ENCODE measurements around the gene NINJ2. TPM values are rescaled to one million over a fixed set of nuclear protein-coding genes. Genes with fewer than 3 reads are reported as not detected.

NINJ2 gene
- polyA plus RNA-seq, 6 donors from 2014 or later = 9.6 to 28.9 (median 11.5) TPM

- no peak for DNase-seq
- Mint-ChIP-seq H3K27ac (peak overlapping the region in 5 of 6 donors; percentile 11 to 72 (median 44)), H3K4me3 (peak overlapping the region in 4 of 8 donors; percentile 4 to 72 (median 20)), H3K9me3 (peaks cover 0 to 3% (median 1%) of the 10 kb centered on the region in 7 donors), H3K36me3 (no peaks in the 10 kb centered on the region), H3K27me3 (peaks cover 0 to 8% (median 7%) of the 10 kb centered on the region in 3 donors), H3K4me1 (peaks cover 20 to 23% (median 20%) of the 10 kb centered on the region in 3 donors)
- peak; percentile 76 to 89 for ATAC-seq (ENCODE audit: low read depth in 2 of 2)
Measured at GRCh38 chr12:591167-592023, 71.8 kb downstream of the NINJ2 start.

DNA sequence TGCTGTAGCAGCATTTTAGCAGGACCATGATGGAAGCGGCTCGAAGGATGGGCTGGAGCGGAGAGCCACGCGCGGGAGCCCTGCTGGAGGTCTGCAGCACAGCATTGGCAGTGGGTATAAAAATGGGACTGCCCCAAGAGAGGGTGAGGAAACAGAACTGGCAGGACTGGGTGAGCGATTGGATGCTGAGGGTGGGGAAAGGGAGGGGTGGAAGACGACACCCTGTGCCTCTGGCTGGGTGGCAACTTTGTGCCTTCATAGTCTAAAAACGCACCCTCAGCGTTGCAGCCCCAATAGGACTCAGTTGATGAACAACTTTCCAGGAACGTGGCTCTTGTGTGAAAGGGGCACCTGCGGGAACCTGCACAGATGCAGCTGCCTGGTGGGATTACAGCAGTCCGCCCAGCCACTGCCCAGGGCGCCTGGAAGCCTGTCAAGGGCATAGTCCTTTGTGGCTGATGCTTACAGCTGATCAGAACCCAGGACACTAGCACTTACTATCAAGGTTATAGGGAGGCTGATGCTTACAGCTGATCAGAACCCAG, 73.0 kb downstream of the NINJ2 start:
- Mint-ChIP-seq H3K27ac (no peak overlapping the region), H3K4me3 (no peak overlapping the region), H3K9me3 (peaks cover 0 to 3% (median 1%) of the 10 kb centered on the region in 7 donors), H3K4me1 (peaks cover 20 to 23% (median 20%) of the 10 kb centered on the region in 3 donors), H3K27me3 (peaks cover 0 to 7% (median 5%) of the 10 kb centered on the region in 3 donors), H3K36me3 (no peaks in the 10 kb centered on the region)
- no peak for ATAC-seq (ENCODE audit: low read depth in 2 of 2)
- DNase-seq = no peak

DNA sequence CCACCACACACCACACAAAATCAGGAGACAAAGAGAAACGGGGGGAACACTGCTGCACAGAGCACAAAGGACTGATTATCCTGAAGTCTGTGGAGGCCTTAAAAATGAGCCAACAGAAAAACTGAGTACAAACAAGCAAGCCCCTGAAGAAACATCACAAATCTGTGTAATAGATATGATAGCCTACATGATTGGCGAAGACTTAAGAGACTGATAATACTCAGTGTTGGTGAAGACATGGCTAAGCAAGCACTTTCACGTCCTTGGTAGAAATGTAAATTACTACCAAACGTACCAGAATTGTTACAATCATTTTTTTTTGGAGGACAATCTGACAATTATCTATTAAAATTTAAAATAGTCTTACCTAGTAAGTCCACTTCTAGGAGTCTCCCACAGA, 74.6 kb downstream of the NINJ2 start:
- Mint-ChIP-seq H3K4me3 (no peak overlapping the region), H3K27ac (no peak overlapping the region), H3K4me1 (peaks cover 18 to 19% (median 19%) of the 10 kb centered on the region in 3 donors), H3K36me3 (no peaks in the 10 kb centered on the region), H3K27me3 (peaks cover 0 to 7% (median 5%) of the 10 kb centered on the region in 3 donors), H3K9me3 (peaks cover 0 to 3% (median 1%) of the 10 kb centered on the region in 7 donors)
- no peak for DNase-seq
- ATAC-seq (ENCODE audit: low read depth in 2 of 2) = no peak

DNA sequence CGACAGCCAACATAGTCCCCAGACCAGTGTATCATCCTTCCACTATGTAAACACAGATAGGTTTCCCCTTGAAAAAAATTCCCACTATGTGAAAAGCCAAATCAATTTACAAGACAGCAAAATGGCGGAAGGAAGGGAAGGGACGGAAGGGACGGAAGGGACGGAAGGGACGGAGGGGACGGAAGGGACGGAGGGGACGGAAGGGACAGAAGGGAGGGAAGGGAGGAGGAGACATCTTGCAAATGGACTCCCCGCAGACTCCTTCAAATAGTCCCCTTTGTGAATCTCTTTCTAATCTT, 75.3 kb downstream of the NINJ2 start:
- Mint-ChIP-seq H3K27ac (peak overlapping the region in 1 of 6 donors; percentile 7), H3K4me3 (no peak overlapping the region)

DNA sequence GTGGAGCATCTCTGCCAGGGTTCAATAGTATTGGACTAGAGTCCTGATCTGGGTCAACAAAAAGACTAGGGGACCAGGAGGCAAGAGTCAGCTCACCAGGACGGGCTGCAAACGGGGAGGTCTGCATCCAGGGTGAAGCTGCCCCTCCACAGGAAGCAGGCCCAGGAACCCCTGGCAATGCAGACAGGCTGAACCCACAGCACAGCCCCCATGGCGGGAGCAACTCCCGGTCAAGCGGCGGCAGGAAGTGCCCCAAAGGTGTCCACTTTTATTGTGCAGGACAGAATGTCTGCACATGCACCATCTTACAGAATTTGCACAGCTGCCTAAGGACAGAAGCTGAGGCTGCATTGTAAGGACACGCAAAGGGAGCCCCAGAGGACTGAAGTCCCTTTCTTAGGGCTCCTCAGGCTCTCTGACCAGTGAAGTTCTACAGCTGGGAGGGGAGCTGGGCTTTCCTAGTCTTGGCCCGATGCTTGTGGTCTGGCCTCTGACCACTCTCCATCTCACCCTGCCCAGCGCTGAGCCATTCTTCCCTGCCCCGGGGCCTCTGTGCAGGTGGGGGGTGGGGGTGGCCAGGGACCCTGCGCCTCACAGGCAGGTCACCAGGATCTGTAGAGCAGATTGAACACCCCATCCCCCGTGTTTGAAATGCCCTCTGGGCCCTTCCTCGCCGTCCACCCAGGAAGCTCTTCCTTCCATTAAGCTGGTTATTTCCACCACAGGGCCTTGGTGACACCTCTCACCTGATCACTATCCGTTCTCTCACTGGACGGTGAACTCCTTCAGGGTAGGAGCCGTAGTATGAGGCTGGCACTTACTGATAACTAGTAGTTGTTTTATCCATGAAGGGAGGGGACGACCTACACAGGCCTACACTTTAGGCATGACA, 75.9 kb downstream of the NINJ2 start:
- Mint-ChIP-seq H3K36me3 (no peaks in the 10 kb centered on the region), H3K27ac (peak overlapping the region in 1 of 6 donors; percentile 7), H3K9me3 (peaks cover 0 to 3% (median 1%) of the 10 kb centered on the region in 7 donors), H3K27me3 (peaks cover 0 to 7% (median 5%) of the 10 kb centered on the region in 3 donors), H3K4me3 (no peak overlapping the region), H3K4me1 (peaks cover 10 to 12% (median 12%) of the 10 kb centered on the region in 3 donors)
- no peak for ATAC-seq (ENCODE audit: low read depth in 2 of 2)
- DNase-seq = no peak

More for the DNA sequence above, 75.3 kb downstream of the NINJ2 start:
- Mint-ChIP-seq H3K9me3 (peaks cover 0 to 3% (median 1%) of the 10 kb centered on the region in 7 donors), H3K4me1 (peaks cover 11 to 12% (median 12%) of the 10 kb centered on the region in 3 donors), H3K27me3 (peaks cover 0 to 7% (median 5%) of the 10 kb centered on the region in 3 donors), H3K36me3 (no peaks in the 10 kb centered on the region)
- ATAC-seq (ENCODE audit: low read depth in 2 of 2) = no peak
- no peak for DNase-seq

GRCh38 chr12:586318-587071, 76.8 kb downstream of the NINJ2 start:
- Mint-ChIP-seq H3K36me3 (no peaks in the 10 kb centered on the region), H3K27ac (no peak overlapping the region), H3K9me3 (peaks cover 0 to 3% (median 1%) of the 10 kb centered on the region in 7 donors), H3K4me3 (no peak overlapping the region), H3K4me1 (peaks cover 5% of the 10 kb centered on the region in 3 donors), H3K27me3 (peaks cover 0 to 7% (median 5%) of the 10 kb centered on the region in 3 donors)
- no peak for DNase-seq
- ATAC-seq (ENCODE audit: low read depth in 2 of 2) = no peak

GRCh38 chr12:585062-586061, 77.9 kb downstream of the NINJ2 start:
- Mint-ChIP-seq H3K27me3 (peaks cover 0 to 9% (median 7%) of the 10 kb centered on the region in 3 donors), H3K4me3 (peak overlapping the region in 1 of 8 donors; percentile 38), H3K27ac (no peak overlapping the region), H3K9me3 (peaks cover 0 to 3% (median 1%) of the 10 kb centered on the region in 7 donors), H3K36me3 (no peaks in the 10 kb centered on the region), H3K4me1 (peaks cover 0 to 3% (median 0%) of the 10 kb centered on the region in 3 donors)
- DNase-seq (no peak), ATAC-seq (ENCODE audit: low read depth in 2 of 2) (no peak)

- H3K27me3 Mint-ChIP-seq = peaks cover 0 to 7% (median 0%) of the 10 kb centered on the region in 3 donors
- no peaks in the 10 kb centered on the region for H3K36me3 Mint-ChIP-seq
- no peak overlapping the region for H3K4me3 Mint-ChIP-seq
- DNase-seq (no peak), ATAC-seq (ENCODE audit: low read depth in 2 of 2) (no peak)
- peak overlapping the region in 1 of 6 donors; percentile 47 for H3K27ac Mint-ChIP-seq
- peaks cover 0 to 2% (median under 1%) of the 10 kb centered on the region in 7 donors for H3K9me3 Mint-ChIP-seq
- H3K4me1 Mint-ChIP-seq = peaks cover 0 to 3% (median 0%) of the 10 kb centered on the region in 3 donors
Measured at GRCh38 chr12:583251-583869, 79.9 kb downstream of the NINJ2 start.

DNA sequence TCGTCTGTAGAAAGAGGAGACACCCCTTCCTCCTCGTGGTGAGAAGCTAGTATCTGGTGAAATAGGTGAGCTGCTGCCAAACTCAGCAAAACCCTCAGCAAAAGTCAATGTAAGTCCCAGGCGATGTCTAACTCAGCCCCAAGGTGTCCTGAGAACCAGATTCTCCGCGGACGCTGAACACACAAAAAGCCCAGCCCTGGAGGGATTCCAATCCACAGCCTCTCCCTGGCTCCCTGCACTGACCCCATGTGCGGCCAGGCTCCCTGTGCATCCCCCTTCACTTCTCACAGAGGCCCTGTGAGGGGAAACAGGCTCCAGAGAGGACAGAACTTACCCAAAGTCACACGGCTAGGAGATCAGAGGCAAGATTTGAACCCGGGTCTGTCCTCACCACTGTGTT, 81.5 kb downstream of the NINJ2 start:
- Mint-ChIP-seq H3K9me3 (no peaks in the 10 kb centered on the region), H3K4me1 (peaks cover 2 to 4% (median 2%) of the 10 kb centered on the region in 3 donors), H3K4me3 (no peak overlapping the region), H3K36me3 (no peaks in the 10 kb centered on the region), H3K27ac (no peak overlapping the region), H3K27me3 (peaks cover 0 to 7% (median 0%) of the 10 kb centered on the region in 3 donors)
- ATAC-seq (ENCODE audit: low read depth in 2 of 2) = no peak
- no peak for DNase-seq

- Mint-ChIP-seq H3K4me3 (no peak overlapping the region), H3K36me3 (no peaks in the 10 kb centered on the region), H3K4me1 (peaks cover 4 to 6% (median 6%) of the 10 kb centered on the region in 3 donors), H3K27ac (no peak overlapping the region), H3K9me3 (no peaks in the 10 kb centered on the region), H3K27me3 (peaks cover 0 to 7% (median 0%) of the 10 kb centered on the region in 3 donors)
- no peak for ATAC-seq (ENCODE audit: low read depth in 2 of 2)
- DNase-seq = no peak
Measured at GRCh38 chr12:581321-581720, 81.9 kb downstream of the NINJ2 start.

- H3K36me3 Mint-ChIP-seq = no peaks in the 10 kb centered on the region
- no peak for ATAC-seq (ENCODE audit: low read depth in 2 of 2)
- H3K27me3 Mint-ChIP-seq = peaks cover 0 to 7% (median 0%) of the 10 kb centered on the region in 3 donors
- no peaks in the 10 kb centered on the region for H3K9me3 Mint-ChIP-seq
- no peak for DNase-seq
- H3K4me1 Mint-ChIP-seq = peaks cover 6 to 11% (median 7%) of the 10 kb centered on the region in 3 donors
- H3K4me3 Mint-ChIP-seq = no peak overlapping the region
- no peak overlapping the region for H3K27ac Mint-ChIP-seq
Measured at GRCh38 chr12:580813-581212, 82.4 kb downstream of the NINJ2 start.
